Esophagus squamous epithelium (tissue), 5 donors: ENCODE data around the gene KLK11. TPM values are rescaled to one million over a fixed set of nuclear protein-coding genes. Genes with fewer than 3 reads are reported as not detected.

Experiments used
- DNase-seq: peaks from one replicate; lab custom pipeline; 2025; lab: John Stamatoyannopoulos, UW
- H3K27ac ChIP-seq, 4 donors: fragments of 200-600 bp; sonication (generic); one replicate each; pipeline ENCODE4 v1.5.1; 2016 to 2019; ENCODE audit warnings: mild to moderate bottlenecking in 1 of 4
- H3K27me3 ChIP-seq, 4 donors: fragments of 200-600 bp; sonication (generic); 1 replicate in 3 of 4; 2 replicates in 1 of 4; pipeline versions ENCODE4 v1.5.1 to v1.6.0; 2017 to 2021; ENCODE audit warnings: antibody characterized with exemption in 1 of 4
- H3K36me3 ChIP-seq, 3 donors: fragments of 200-600 bp; sonication (generic); one replicate each; pipeline ENCODE4 v1.5.1; 2016 to 2019
- H3K4me1 ChIP-seq, 3 donors: fragments of 200-600 bp; sonication (generic); one replicate each; pipeline ENCODE4 v1.5.1; 2017 to 2019
- H3K4me3 ChIP-seq, 4 donors: fragments of 200-600 bp; sonication (generic); 1 replicate in 3 of 4; 2 replicates in 1 of 4; pipeline ENCODE4 v1.5.1; 2016 to 2019; ENCODE audit warnings: mild to moderate bottlenecking in 2 of 4, moderate library complexity in 1 of 4
- H3K9me3 ChIP-seq, 3 donors: fragments of 200-600 bp; sonication (generic); one replicate each; pipeline ENCODE4 v1.5.1; 2016 to 2019
- POLR2A ChIP-seq, 4 donors: fragments of 450-650 bp; IDR thresholded peaks; one replicate each; pipeline ENCODE4 v1.6.1; 2017; ENCODE audit warnings: antibody characterized with exemption in 4 of 4, mild to moderate bottlenecking in 4 of 4, moderate library complexity in 3 of 4
- WGBS, 2 donors: methylation state at CpG; one replicate each; pipeline ENCODE4 v1.1.5; 2018; 5-methylcytosine and 5-hydroxymethylcytosine counted together
- intact Hi-C: fragments of 100-400 bp; cut with DNase I; formaldehyde crosslinking; loops from one replicate; pipeline ENCODE4 v1.15.0; 2022
- total RNA-seq, 4 donors: library from RNA; depleted of rRNA; stranded (reverse); fragments of >200 nt; gene quantifications; one replicate each; pipeline ENCODE4 v1.1.0, GENCODE V29; 2016
- TF ChIP-seq, protein P1 (sequence below), 6 experiments: fragments of 450-650 bp in 4 of 6; fragments of 200-600 bp in 2 of 6; sonication (generic) in 2 of 6; IDR thresholded peaks; one replicate each; pipeline ENCODE4 v1.5.1; 2016 to 2019; ENCODE audit warnings: antibody characterized with exemption in 6 of 6, mild to moderate bottlenecking in 4 of 6, moderate library complexity in 4 of 6
- donor health status: DM: yes; HTN: yes; CAD: no.

KLK11 gene
- total RNA-seq, 4 donors from 2014 or later = 171 to 460 (median 244) TPM

DNA sequence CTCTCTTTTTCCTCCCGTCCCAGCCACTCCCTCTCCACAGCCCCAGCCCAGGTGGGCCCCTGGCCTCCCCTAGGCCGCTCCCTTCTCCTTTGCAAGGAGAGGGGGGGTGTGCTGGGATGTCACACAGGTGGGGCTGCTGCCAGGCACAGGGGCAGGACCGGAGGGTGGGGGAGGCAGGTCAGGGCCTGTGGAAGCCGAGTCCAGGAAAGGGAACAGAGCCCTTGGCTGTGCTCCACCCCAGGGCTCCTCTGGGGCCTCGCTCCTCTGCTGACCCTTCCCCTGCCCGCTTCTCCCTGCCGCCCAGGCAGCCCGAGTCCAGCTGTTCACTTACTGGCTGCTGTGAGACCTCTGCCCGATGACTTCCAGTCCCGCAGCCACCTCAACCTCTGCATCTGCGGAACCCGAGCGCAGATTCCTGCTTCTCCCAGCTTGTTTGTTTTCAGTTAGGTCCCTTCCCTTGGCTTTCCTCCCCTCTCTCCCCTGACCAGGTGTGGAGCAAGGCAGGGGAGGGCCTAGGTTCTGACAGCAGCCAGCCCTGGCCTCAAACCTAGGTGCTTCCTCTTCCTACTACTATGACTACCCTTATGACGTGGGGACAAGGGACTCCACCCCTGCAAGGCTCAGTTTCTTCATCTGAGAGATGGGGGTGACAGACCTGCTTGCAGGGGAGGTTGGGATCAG, 850 bp upstream of the KLK11 start:
- Histone ChIP-seq H3K4me3 (peak overlapping the region; percentile 42 to 64 (median 62)), H3K9me3 (no peaks in the 10 kb centered on the region), H3K27ac (peak overlapping the region; percentile 89 to 95 (median 92)), H3K4me1 (peaks cover 7 to 49% (median 11%) of the 10 kb centered on the region in 3 donors), H3K27me3 (peaks cover 0 to 65% (median 0%) of the 10 kb centered on the region in 4 donors), H3K36me3 (peaks cover 0 to 23% (median 0%) of the 10 kb centered on the region in 3 donors)
- 28 to 33% methylated on average over 11 of the region's 14 CpGs for WGBS, 2 donors
- no peak for DNase-seq
- peak in 1 of 4 donors; percentile 44 for TF ChIP-seq POLR2A (IDR thresholded peaks at IDR 0.05)
- TF ChIP-seq, protein P1, sequence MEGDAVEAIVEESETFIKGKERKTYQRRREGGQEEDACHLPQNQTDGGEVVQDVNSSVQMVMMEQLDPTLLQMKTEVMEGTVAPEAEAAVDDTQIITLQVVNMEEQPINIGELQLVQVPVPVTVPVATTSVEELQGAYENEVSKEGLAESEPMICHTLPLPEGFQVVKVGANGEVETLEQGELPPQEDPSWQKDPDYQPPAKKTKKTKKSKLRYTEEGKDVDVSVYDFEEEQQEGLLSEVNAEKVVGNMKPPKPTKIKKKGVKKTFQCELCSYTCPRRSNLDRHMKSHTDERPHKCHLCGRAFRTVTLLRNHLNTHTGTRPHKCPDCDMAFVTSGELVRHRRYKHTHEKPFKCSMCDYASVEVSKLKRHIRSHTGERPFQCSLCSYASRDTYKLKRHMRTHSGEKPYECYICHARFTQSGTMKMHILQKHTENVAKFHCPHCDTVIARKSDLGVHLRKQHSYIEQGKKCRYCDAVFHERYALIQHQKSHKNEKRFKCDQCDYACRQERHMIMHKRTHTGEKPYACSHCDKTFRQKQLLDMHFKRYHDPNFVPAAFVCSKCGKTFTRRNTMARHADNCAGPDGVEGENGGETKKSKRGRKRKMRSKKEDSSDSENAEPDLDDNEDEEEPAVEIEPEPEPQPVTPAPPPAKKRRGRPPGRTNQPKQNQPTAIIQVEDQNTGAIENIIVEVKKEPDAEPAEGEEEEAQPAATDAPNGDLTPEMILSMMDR (IDR thresholded peaks at IDR 0.05) = no peak
- intact Hi-C loops = no loop called here

DNA sequence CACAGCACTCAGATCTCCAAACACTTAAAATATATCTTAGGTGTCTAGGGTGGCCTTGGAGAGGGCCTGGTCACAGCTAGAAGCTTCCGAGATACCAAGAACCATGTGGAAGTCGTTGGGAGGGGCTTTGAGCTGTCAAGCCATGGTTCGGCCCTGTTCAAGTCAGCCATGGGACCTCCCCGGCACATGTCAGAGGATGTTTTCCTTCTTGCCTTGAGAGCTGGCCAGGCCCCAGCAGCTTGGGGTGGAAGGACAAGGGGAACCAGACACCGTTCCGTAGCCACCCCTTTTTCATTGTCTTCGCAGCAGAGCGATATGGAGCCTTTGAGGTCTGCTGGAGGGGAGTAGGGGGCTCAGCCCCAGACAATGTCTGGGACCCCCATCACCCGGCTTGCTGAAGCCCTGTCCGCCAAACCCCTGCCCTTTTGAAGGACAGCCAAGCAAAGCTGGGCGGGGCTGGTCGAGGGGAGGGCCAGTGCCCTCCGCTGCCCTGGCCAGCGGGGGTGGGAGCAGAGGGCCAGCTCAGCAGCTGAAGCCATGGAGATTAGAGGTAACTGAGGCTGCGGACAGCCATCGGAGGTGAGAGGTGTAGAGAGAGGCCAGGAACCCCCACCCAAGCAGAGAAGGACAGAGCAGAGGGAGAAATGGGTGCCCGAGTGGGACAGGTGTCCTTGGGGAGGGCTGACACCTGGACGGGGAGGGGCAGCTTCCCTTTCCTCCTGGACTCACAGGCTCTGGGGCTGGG, 435 bp downstream of the KLK11 start:
- TF ChIP-seq POLR2A (IDR thresholded peaks at IDR 0.05) = no peak
- TF ChIP-seq, protein P1 (IDR thresholded peaks at IDR 0.05) = no peak
- H3K4me3 ChIP-seq = peak overlapping the region; percentile 42 to 64 (median 62)
- intact Hi-C loops = no loop called here
- DNase-seq = no peak
- no peaks in the 10 kb centered on the region for H3K9me3 ChIP-seq
- peak overlapping the region; percentile 89 to 95 (median 92) for H3K27ac ChIP-seq
- 31 to 36% methylated on average over 8 to 16 of the region's 18 CpGs for WGBS, 2 donors
- H3K36me3 ChIP-seq = peaks cover 0 to 24% (median 0%) of the 10 kb centered on the region in 3 donors
- H3K27me3 ChIP-seq = peaks cover 0 to 65% (median 0%) of the 10 kb centered on the region in 4 donors
- peaks cover 7 to 62% (median 11%) of the 10 kb centered on the region in 3 donors for H3K4me1 ChIP-seq

DNA sequence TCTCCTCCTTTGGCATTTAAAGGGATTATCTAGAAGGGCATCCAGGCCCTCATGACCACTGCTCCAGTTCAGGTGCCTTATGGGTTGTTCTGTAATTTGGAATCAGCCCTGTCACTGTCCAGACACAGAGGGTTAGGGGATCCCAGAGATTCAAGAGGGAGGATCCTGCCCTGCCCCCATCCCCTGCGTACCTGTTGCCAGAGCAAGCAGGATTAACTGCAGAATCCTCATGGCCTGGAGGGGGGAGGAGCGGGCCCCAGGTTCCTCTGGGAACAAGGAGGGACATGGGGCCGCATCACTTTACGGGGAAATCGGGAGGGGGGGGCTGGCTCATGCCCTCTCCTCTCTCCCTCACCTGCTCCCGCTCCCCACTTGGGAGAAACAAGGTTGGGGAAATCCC, 1.0 kb downstream of the KLK11 start:
- Histone ChIP-seq H3K27ac (peak overlapping the region; percentile 89 to 95 (median 92)), H3K4me3 (peak overlapping the region; percentile 42 to 64 (median 62)), H3K4me1 (peaks cover 7 to 68% (median 11%) of the 10 kb centered on the region in 3 donors), H3K36me3 (peaks cover 0 to 24% (median 0%) of the 10 kb centered on the region in 3 donors), H3K27me3 (peaks cover 0 to 70% (median 0%) of the 10 kb centered on the region in 4 donors), H3K9me3 (no peaks in the 10 kb centered on the region)
- TF ChIP-seq POLR2A (IDR thresholded peaks at IDR 0.05) = no peak
- TF ChIP-seq, protein P1 (IDR thresholded peaks at IDR 0.05) = no peak
- 40% methylated on average over 2 of the region's 6 CpGs; no CpG with 5 or more reads in 1 of the 2 donors for WGBS, 2 donors
- intact Hi-C loops = no loop called here
- DNase-seq = no peak

DNA sequence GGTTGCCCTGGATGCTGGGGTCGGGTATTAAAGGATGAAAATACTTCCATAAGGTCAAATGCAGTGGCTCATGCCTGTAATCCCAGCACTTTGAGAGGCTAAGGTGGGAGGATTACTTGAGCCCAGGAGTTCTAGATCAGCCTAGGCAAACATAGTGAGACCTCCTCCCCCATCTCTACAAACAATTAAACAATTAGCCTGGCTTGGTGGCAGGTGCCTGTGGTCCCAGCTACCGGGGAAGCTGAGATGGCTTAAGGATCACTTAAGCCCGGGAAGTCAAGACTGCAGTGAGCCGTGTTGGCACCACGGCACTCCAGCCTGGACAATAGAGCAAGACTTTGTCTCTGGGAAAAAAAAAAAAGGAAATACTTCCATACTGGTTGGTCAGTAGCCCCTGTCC, 1.5 kb downstream of the KLK11 start:
- H3K36me3 ChIP-seq = peaks cover 0 to 24% (median 0%) of the 10 kb centered on the region in 3 donors
- H3K27ac ChIP-seq = peak overlapping the region; percentile 2 to 95 (median 92)
- no peaks in the 10 kb centered on the region for H3K9me3 ChIP-seq
- DNase-seq = no peak
- peaks cover 0 to 73% (median 0%) of the 10 kb centered on the region in 4 donors for H3K27me3 ChIP-seq
- intact Hi-C loops = loop anchor here (5.0 kb wide), 1 partner anchor 67 kb away; no protein-coding TSS in a partner anchor
- TF ChIP-seq, protein P1 (IDR thresholded peaks at IDR 0.05) = no peak
- no peak for TF ChIP-seq POLR2A (IDR thresholded peaks at IDR 0.05)
- H3K4me3 ChIP-seq = peak overlapping the region; percentile 42 to 64 (median 62)
- 48 to 53% methylated on average over 3 to 5 of the region's 5 CpGs for WGBS, 2 donors
- peaks cover 10 to 73% (median 16%) of the 10 kb centered on the region in 3 donors for H3K4me1 ChIP-seq
